Stimulated activated CD4-positive, alpha-beta T cell treated with anti-CD3 and anti-CD28 coated beads, Interleukin-15, amount 100 ng/mL, for 24 hours (primary cell): ENCODE results near the gene TEX26.

ENCODE experiments used
- DNase-seq: peaks from one replicate; pipeline ENCODE4 v3.0.0-alpha.2; 2020

Gene TEX26

DNA sequence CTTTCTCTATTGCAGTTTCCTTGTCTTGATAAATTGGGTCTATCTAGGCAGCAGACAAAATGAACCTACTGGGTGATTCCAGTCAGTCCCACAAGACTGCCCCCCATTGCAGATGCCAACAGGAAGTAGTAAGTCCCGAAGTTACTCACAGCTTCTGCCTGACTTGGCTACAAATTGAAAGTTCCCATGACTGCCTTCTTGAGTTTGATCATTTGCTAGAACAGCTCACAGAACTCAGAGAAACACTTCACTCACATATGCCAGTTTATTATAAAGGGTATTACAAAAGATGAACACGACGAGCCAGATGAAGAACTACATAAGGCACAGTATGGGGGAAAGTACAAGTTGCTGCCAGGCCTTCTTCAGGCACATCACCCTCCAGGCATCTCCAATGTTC, 50.0 kb downstream of the TEX26 start:
- no peak for DNase-seq

DNA sequence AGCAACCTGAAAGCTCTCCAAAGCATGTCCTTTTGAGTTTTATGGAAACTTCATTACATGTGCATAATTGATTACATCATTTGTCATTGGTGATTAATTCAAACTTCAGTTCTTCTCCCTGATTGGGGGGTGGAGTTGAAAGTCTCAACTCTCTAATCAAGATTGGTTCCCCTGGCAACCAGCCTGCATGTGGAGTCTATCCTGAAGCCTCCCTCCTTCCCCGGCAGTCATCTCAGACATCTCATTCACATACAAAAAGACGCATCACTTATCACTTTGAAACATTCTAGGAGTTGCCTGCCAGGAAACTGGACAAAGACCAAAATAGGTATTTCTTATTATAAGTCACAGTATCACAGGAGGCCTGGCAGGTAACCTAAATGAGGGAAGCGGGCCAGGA, 50.5 kb downstream of the TEX26 start:
- no peak for DNase-seq

DNA sequence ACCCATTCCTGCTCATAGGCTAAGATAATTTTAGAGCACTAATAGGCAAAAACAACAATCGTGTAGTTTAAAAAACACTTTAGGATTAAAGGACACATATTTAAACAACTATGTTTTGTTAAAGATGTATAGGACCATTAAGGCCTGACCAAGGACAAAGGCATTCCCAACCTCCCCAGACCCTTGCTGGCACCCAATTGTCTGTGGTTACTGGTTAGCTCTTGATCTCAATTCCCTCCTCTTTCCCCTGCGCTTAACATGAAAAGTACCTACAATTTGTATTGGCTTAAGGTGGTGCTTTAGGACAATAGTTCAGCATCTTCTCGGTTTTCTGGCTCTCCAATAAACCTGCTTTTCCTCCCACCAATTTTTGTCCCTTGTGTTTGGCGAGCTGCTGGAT, 51.0 kb downstream of the TEX26 start:
- no peak for DNase-seq

DNA sequence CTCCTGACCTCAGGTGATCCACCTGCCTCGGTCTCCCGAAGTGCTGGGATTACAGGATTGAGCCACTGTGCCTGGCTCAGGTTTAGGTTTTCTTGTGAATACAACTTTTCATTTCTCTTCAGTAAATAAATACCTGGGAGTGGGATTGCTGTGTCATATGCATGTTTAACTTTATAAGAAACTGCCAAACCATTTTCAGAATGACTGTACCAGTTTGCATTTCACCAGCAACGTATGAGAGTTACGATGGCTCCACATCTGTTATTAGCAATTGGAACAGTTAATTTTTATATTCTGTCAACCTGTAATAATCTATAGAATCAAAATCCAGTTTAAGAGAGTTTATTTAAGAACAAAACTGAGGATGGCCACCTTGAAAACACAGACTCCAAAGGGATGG, 52.2 kb downstream of the TEX26 start:
- DNase-seq = no peak

DNA sequence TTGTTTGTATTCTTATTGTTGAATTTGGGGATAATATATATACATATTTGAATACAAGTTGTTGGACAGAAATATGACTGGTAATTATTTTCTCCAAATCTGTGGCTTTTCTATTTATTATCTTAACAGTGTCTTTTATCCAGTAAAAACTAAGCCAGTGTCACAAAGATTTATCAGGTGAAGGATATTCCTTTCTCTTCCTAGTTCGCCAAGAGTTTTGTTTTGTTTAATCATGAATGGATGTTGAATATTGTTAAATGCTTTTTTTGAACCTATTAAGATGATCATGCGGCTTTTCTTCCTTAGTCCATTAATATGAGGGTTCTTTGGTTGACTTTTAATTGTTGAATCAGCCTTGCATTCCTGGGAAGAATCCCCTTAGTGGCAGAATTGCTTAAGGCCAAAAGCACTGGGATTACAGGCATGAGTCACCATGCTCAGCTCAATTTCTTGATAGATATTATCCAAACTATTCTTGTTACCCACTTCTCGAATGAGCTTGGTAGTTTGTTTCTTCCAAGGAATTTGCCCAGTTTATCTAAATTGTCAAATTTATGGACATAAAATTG, 53.3 kb downstream of the TEX26 start:
- no peak for DNase-seq

DNA sequence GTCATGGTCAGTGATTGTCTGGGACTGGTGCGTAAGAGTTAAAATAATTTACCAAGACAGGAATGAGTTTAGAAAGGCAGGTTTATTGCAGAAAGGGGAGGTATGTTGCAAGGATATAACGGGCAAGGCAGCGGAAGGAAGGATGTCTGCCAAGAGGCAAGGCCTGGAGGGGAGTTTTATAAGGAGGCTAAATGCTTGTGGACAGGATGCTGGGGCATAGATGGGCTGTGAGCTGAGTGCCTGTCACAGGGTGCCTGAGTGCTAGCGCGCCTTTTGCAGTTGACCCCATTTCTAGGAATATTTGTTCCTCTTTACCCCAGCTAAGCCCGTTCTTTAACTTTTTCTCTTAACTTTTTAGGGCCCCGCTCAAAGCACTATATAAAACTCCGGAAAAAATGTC, 58.7 kb downstream of the TEX26 start:
- no peak for DNase-seq

DNA sequence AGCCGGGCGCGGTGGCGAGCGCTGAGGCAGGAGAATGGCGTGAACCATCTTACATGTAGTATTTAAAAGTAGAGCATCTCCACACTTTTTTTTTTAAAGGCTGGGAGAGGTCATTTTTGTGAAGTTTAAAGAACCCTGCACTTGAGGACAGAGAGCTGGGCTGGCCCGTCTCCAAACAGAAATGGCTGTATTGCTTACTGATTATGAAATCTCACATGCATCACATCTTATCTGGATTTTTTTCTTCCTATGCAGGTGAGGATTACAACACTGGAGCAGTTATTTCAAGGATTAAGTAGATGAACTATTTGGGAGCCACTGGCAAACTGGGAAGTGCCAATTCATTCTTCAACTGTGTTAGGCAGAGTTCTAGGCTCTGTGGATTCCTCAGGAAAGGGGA, 59.5 kb downstream of the TEX26 start:
- no peak for DNase-seq

DNA sequence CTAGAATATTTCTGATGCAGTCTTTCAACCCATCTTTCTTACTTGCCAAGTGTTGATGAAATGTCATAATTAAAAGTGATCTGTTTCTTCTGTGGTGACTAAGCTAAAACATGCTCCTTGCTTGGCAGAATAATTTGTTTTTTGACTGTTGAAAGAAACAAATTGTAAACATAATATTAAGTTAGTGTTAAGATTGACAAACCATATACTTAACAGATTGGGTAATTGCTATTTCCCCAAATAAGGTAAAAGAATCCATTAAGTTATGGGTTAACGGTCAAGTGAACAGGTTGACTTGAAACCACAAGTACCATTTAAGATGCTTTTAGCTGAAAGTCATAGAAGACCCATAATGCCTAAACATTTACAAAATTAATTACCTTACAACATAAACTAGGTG, 62.9 kb downstream of the TEX26 start:
- DNase-seq = no peak

DNA sequence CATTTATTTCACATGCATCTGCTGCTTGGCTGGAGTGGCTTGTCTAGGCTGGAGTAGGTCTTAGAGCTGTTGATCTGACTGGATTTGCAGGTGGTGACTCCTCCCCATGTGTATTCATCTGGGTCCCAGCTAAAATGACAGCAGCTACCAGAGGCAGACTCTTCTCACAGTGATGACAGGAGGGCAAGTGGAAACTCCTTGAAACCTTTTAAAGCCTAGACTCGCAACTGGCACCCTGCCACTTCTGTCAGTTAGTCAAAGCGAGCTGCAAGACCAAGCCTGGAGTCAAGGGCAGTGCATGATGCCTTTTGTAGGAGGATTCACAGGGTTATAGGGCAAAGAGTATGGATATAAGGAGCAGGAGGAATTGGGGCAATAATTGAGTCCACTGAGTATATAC, 65.2 kb downstream of the TEX26 start:
- DNase-seq = no peak

DNA sequence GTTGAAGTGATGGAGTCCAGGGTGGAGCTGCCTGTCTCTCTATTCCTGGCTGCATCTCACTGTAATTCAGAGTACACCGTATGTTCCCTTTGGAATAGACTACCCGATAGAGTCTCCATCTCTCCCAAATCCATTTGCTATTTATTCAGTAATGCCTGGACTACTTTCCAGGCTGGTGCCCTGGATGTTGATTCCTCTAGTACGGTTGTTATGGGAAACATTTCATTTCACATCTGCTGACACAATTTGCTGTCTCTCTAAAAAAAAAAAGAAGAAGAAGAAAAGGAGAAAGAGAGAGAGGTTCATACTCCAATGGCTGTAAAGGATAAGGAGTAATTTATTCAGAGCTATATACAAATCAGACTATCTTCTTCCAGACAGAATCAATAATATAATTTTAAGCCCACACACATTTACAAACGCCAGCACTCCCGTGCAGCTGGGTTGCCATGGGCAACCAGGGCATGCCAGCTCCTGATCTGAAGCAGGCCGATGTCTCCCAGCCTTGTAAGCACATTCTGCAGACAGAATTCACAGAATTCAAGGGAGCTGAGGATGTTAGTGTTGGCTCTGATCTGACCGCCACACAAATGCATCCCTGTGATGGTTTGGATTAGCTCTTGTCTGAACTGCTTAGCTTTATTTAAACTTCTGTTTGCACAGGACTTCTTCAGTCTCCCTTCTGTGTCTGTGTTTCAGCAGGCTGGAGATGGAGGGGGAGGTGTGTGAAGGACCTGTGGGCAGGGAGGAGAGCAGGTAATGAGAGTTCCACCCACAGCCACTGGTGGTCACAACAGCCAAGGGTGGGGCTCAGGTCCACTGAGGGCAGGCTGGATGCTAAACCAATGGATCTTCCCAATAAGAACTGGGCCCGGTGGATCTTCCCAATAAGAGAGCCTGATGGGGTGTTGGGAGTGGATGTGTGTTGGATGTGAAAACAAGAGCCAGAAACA, 66.0 kb downstream of the TEX26 start:
- no peak for DNase-seq

DNA sequence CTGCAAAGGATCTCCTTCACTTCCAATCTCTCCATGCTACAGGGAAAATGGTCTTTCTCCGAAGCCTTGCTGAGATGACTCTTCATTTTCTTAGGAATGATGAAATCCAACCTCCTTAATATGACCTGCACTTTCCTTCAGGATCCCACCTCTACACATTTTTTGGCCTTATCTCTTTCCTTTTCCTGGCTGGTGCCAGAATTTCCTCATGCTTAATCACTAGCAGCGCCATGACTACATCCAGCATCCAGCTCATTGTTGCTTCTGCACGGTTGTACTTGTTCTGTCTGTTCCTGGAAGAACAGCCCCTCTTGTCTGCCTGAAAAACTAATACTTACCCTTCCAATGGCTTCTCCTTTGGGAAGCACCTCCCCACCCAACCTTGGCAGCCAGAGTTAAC, 68.4 kb downstream of the TEX26 start:
- DNase-seq = no peak

DNA sequence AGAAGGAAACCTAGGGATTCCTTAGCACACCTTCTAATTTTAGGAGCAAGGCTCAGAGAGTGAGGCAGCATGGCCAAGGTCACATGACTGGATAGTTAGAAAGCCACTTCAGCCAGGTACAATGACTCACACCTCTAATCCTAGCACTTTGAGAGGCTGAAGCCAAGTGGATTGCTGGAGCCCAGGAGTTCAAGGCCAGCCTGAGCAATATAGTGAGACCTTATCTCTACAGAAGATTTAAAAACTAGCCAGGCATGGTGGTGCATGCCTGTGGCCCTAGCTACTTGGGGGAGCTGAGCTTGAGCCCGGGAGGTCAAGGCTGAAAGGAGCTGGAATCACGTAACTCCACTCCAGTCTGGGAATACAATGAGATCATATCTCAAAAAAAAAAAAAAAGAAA, 69.2 kb downstream of the TEX26 start:
- DNase-seq = no peak

DNA sequence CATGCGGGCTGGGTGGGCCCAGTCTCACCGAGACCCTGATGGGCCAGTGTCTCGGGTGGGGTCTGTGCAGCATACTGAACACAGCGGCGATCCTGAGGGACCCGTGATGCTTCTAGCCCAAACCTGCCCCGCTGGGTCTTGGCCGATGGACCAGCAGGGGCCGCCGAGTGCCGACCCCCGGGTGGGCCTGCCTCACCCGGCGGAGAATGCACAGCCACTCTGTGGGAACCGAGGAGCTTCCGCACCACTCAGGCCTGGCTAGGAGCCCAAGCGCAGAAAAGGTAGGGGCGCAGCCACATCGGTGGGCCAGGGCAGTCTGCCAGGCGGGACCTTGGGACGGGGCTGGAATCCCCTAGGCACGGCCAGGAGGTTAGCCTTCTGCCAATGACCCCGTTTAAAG, 72.6 kb downstream of the TEX26 start:
- no peak for DNase-seq

DNA sequence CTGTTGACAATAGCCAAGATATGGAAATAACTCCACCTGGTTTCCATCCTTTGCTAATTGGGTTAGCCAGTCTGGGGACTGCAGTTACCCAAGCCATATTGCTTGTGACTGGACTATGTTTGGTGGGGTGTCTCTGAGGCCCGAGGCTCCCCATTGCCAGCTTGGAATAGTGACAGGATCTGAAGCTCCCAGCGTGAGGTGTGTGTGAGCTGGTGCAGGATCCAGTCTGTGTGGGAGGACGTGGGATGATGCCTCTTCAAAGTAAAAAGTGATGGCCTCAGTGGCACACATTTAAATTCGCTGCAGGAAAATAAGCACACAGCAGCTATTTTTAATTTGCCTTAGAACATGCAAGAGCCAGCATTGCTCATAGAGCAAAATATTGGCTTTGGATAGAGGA, 75.0 kb downstream of the TEX26 start:
- DNase-seq = no peak

DNA sequence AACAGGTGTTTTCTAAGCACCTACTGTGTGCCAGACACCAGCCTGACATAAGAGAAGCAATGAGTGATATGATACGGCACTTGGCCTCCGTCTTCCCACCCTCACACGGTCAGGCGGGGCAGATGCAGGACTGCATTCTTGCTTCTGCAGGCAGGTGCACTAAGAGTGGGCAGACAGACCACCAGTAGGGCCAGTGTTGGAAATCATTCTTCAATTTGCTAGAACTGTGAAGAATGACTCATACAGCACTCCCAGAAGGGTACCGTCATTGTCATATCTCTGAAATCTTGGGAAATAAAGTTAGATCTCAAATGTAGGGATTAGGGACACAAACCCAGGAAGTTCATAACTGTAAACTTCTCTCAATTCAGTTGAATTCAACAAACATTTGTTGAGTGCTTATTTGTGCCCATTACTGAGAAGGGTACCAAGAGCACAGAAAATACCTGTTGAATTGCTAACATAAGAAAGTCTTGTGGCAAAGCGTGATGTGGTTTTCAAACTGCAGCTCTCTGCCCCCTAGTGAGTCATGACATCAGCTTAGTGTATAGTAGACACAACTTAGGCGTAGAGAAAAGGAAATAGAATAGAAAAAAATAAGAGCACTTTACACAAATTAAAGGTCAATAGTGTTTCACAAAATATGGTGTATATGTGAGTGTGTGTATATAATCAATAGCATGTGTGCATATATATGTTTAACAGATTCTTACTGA, 76.1 kb downstream of the TEX26 start:
- DNase-seq = no peak

DNA sequence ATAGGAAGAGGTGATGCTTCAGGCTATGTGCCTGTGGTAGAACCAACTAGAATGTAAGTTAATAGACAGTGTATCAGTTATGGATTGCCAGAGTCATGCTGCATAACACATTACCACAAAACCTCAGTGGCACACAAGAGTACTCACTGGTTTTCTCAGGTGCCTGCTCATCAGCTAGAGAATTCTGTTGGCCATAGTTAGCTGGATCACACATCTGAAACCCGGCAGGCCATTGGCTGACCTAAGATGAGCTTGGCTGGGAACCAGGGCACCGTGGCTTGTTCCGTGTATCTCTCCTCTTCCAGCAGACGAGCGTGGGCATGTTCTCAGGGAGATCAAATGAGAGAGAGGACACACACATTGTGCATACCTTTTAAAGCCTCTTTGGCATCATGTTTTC, 76.7 kb downstream of the TEX26 start:
- no peak for DNase-seq

DNA sequence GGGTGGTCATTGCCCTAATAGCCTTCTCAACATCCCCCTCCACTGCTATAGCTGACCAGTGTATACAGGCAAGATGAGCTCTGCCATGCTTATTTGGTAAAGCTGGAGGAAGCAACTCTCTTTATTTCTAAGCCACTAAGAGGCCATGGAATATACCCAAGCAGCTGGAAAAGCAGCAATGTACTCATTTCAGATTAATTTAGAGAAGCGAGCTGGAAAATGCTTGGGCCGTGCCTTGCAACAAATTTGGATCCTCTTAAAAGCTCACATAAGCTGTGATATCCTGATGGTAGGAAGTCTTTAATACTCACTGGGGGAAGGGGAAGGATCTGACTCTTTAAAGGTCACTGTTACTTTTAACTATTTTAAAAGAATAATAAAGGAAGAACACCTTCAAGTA, 77.8 kb downstream of the TEX26 start:
- DNase-seq = no peak

DNA sequence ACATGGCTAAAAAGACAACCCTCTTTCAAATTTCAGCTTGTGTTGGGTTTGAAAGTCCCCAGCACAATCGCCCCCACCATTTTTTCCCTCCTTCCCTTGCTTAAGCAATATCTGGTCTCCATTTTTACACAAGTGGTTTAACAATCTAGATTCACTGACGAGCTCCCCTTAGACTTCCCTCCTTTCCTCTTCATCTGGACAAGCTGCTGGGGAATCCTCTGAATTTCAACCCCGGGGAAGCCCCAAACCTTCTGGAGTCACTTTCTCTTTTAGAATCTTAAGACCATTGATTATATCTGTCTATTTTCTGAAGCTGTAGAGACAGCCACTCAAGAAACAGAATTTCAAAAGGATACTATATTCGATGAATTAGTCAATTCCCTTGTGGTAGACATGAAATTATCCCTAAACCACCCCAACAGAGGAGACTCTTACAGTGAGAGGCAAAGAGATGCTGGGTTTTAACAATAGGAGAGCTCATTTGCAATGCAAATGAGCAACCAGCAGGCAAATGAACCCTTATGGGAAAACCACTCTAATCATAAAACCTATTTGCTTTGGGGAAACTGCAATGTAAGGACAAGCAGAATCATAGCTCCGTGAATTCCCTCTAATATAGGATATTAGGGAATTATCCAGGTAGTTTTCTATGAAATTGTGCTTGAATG, 78.9 kb downstream of the TEX26 start:
- no peak for DNase-seq

DNA sequence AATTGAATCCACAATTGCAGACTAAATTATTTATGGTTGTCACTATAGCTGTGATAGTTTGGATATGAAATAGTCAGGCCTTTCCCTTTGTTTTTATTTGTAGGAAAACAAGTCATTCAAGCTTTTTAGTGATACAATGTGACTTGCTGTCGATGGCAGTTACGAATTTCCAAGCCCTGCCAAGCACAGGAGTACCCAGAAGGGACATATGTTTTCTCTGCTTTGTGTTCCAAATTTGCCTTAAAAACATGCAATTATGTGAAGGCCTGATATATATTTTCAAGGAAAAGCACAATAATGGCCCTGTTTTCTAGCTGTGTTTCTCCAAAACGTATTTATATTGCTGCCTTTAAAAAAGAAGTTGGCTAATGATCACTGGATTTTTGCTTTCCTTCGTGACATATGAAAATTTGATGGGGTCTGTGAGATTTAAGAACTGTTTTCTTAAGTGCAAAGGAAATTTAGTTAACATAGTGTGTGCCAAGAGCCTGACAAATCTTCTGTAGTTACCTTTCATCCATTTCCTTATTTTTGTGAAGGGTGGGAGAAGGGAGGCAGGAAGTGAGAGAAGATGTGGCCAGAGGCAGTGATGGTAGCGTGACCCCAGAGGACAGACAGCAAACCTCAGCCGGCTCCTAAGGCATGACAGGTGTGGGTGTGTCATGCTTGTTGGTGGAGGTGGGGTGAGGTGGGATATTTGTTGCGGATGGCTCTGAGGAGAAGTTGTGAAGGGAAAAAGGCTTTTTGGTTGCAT, 79.6 kb downstream of the TEX26 start:
- DNase-seq = no peak

DNA sequence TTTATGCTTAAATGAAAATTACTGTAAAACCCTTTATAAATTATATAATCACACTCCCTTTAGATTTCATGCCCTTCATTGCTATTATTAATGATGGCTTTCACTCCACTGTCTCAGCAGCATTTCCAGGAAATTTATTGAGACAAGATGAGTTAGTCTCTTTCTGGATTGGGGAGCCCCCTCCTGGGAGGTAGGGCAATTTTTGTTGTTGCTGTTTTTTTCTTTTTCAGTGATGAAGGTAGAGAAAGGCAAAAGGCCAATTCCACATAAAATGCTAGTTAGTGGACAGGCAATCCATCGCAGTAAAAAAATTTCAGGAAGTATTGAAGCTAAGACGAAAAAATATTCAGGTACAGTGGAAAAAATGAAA, 80.2 kb downstream of the TEX26 start:
- no peak for DNase-seq

DNA sequence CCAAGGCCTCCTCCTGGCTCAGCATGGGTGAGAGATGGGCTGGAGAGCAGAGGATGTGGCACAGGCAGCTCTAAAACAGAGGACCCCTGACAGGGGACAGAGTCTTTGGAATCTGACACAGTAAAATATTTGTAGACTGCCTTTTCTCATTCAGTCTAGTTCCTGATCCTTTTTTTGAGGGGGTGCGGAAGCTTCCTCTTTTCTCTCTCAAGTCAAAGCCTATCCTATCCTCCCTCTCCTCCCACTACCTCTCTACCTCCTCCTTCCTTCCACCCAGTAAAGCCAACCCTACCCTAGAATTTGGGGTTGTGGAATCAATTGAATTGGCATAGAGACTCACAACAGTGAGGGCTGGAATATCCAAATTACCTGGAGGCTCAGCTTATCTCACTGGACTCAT, 82.0 kb downstream of the TEX26 start:
- no peak for DNase-seq

DNA sequence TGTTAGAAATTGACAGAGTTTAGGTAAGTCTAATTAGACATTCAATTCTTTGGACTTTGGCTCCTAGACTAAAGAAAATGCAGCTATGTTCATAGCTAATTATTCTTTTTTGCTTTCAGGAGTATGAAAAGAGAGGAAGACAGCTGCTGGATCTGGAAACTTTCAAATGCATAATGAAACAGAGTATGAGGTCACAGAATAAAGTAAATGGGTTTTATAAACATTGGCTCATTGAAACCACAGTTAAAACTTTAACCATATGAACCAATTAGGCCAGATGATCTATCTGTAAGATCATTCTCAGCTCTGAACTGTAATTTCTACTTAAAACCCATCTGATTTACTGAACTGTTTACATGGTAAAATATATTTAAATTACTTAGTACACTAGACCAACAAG, 82.7 kb downstream of the TEX26 start:
- DNase-seq = no peak
